ENCODE results near the gene CIROP.

Gene CIROP, protein sequence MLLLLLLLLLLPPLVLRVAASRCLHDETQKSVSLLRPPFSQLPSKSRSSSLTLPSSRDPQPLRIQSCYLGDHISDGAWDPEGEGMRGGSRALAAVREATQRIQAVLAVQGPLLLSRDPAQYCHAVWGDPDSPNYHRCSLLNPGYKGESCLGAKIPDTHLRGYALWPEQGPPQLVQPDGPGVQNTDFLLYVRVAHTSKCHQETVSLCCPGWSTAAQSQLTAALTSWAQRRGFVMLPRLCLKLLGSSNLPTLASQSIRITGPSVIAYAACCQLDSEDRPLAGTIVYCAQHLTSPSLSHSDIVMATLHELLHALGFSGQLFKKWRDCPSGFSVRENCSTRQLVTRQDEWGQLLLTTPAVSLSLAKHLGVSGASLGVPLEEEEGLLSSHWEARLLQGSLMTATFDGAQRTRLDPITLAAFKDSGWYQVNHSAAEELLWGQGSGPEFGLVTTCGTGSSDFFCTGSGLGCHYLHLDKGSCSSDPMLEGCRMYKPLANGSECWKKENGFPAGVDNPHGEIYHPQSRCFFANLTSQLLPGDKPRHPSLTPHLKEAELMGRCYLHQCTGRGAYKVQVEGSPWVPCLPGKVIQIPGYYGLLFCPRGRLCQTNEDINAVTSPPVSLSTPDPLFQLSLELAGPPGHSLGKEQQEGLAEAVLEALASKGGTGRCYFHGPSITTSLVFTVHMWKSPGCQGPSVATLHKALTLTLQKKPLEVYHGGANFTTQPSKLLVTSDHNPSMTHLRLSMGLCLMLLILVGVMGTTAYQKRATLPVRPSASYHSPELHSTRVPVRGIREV

DNA sequence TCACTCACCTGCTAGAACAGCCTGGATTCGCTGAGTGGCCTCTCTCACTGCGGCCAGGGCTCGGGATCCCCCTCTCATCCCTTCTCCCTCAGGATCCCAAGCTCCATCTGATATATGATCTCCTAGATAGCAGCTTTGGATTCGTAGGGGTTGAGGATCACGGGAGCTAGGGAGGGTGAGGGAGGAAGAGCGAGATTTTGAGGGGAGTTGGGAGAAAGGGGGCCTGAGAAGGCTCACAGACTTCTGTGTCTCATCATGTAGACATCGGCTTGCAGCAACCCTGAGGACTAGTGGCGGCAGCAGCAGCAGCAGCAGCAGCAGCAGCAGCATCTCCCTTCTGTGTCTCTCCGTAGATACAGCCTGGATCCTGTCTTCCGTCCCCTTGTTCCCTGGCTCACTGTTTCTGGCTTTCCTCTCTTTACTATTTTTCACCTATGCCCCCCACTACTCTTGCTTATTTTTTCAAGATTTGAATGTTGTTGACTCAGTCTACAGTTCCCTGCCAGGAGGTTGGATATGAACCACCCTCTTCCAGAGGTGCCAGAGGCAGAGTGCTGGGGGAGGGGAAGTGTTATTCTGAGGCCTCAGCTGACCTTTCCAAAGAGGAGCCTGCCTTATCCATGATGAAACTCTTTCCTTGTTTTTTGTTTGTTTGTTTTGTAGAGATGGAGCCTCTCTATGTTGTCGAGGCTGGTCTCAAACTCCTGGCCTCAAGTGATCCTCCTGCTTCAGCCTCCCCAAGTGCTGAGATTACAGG, at the start of gene CIROP:
TSS of gene CIROP (minus strand) at position 399 of the 757 bp plus-strand sequence. CDS start at position 330, 69 bp downstream.
- DNase-seq: no peak

- DNase-seq: no peak
Observed at GRCh38 chr14:23153851-23154796, 49.3 kb upstream of the CIROP start.

GRCh38 chr14:23151342-23151741, 46.6 kb upstream of the CIROP start:
- no peak for DNase-seq

- DNase-seq: no peak
Observed at GRCh38 chr14:23149745-23150144, 45.0 kb upstream of the CIROP start.

DNA sequence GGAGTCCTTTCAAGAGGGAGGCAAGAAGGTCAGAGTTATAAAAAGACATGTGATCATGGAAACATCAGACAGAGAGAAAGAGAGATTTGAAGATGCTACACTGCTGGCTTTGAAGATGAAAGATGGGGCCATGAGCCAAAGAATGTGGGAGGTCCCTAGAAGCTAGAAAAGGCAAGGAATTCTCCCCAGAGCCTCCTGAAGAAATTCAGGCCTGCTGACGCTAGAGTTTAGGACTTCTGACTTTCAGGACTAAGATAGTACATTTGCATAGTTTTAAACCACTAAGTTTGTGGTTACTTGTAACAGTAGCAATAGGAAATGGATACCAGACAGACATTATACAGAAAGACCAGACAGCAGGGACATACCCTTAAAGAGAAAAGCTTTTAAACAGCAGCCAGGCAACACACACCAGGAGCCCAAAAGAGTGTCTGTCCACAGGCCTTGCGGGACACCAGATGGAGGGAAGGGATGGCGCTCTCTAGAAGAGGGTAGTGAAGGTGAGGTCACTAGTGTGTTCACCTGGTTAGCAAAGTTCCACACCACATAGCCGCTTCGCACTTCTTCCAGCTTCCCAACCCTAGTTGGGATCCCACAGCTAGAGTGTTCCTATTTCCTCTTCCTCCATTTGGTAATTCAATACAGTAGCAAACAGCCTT, 43.9 kb upstream of the CIROP start:
- DNase-seq: no peak

DNA sequence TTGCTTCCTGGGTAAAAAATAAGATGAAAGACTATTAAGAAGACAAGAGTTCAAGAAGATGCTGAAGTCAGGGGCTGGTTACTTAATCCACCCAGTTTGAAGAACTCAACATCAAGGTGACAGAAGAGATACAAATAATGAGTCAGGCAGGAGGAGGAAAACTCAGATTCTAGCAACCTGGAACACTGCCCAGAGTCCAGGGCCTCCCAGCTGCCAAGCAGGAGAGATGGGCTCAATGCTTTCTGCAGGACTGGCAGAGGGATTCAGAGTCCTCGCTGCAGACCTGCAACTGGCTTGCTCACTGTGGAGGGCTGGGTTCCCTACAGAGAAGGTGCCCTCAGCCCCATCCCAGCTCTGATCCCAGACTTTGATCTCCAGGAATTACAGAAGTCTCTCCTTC, 42.9 kb upstream of the CIROP start:
- no peak for DNase-seq

- no peak for DNase-seq
Observed at GRCh38 chr14:23146980-23147379, 42.2 kb upstream of the CIROP start.

GRCh38 chr14:23146351-23146910, 41.6 kb upstream of the CIROP start:
- DNase-seq: no peak

- no peak for DNase-seq
Observed at GRCh38 chr14:23145794-23146350, 41.1 kb upstream of the CIROP start.

DNA sequence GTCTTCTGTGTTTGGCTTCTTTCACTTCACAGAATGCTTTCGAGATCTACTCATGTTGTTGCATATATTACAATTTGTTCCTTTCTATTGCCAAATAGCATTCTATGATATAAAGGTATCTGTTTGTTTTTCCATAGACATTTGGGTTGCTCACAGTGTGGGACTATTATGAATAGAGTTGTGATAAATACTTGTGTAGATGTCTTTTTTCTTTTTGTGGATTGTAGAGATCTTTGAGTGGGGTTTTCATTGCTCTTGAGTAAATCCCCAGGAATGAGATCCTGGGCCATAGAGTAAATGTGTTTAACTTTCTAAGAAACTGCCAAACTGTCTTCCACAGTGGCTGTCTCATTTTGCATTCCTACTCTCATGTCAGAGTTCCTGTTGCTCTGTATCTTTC, 39.1 kb upstream of the CIROP start:
- no peak for DNase-seq

- no peak for DNase-seq
Observed at GRCh38 chr14:23142826-23143225, 38.0 kb upstream of the CIROP start.

DNA sequence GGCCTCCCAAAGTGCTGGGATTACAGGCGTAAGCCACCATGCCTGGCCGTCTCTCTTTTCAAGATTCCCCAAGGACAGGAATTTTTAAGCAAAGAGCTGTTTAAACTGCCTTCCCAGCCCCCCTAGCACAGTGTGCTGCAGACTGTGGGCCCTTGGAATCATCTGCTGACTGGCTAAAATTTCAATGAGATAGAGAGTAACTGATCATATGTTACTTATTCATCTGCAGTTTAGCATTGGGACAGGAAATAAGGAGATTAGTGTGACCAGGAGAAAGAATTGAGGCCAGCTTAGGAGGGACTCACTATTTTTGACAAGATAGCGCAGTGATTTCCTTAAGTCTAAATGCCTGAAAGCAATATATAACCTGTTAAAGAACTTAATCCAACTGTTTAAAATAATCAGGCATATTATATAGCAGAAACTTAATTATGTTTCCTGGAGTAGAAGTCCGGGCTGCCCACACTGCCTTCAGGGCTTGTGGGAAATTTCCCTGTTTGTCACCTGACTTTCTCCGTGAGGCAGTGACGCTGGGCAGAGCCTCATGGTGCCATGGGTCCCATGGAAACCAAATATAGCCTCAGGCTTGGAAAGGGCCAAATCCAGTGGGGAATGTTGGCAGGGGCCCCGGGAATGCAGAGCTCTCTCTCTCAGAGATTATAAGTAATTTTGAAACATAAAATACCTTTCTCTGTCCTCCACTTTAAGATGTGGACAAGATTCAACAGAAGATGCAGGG, 37.1 kb upstream of the CIROP start:
- peak; percentile 69 for DNase-seq

- no peak for DNase-seq
Observed at GRCh38 chr14:23140371-23140770, 35.6 kb upstream of the CIROP start.

DNA sequence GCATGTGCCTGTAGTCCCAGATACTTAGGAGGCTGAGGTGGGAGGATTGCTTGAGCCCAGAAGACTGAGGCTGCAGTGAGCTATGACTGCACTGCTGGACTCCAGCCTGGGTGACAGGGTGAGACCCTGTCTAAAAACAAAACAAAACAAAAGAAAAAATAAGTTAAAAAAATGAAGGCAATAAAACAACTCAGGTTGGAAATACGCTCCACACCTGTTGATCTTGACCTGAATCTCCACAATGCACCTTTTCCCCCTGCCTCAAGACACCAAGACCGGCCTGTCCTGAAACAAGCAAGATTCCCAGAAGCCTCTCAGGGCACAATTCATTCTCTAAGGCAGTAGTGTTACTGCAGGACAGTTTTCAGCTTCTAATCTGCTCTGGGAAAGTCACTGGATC, 35.1 kb upstream of the CIROP start:
- DNase-seq: no peak

DNA sequence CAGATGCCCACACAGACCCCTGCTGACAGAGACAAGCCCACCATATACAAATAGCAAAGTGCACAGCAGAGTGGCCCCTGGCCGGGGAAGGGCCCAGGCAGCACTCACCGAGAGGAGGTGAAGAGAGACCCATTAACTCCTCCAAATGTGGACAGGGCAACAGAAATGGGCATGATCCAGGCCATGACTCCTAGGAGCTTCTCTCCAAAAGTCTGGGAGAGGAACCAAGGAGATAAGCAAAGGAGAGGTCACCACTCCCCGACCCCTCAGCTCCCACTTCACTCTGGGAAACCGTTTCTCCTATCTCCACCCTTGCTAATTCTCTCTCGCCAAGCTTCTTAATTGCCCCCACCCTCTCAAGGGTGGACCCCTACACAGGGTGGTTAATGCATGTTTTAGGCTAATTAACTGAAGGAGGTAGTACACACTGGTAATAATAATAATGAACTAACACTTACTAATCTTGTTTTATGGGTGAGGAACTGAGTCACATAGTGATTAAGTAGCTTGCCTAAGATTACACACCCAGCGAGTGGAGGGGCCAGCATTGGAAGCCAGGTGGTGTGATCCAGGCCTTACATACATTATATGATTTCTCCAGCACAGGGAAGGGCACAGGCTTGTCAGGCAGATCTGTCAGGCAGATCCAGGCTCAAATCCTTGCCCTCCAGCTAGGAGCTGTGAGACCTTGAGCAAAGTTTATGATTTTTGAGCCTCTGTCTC, 33.2 kb upstream of the CIROP start:
- DNase-seq: no peak

- no peak for DNase-seq
Observed at GRCh38 chr14:23137192-23137812, 32.5 kb upstream of the CIROP start.

DNA sequence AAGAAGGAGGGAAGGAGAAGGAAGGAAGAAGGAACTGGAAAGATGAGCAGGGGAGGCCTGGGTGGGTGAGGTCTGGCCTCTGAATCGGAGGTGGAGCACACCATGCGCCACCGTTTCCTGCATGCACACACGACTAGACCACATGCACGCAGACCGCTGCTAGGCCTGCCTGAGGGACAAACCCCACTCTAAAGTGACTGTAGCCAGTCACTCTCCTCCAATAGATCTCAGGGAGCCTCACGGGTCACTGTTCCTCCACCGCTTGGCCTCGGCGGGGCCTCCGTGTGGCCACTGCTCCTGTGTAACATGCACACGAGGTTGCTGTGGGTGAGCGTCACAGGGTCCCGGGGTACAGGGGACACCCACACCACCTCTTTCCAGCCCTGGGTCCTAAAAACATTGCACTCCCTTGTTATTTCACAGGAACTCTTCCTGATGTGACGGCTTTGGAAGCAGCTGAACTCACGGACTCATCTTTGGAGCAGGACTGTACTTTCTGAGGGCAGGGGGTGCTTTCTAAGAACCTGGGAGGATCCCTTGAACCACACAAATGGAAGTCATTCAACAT, 31.9 kb upstream of the CIROP start:
- no peak for DNase-seq

- no peak for DNase-seq
Observed at GRCh38 chr14:23132970-23133369, 28.2 kb upstream of the CIROP start.

GRCh38 chr14:23131482-23131881, 26.7 kb upstream of the CIROP start:
- no peak for DNase-seq
